ENCODE results near the gene ENDOV.

ENDOV gene

DNA sequence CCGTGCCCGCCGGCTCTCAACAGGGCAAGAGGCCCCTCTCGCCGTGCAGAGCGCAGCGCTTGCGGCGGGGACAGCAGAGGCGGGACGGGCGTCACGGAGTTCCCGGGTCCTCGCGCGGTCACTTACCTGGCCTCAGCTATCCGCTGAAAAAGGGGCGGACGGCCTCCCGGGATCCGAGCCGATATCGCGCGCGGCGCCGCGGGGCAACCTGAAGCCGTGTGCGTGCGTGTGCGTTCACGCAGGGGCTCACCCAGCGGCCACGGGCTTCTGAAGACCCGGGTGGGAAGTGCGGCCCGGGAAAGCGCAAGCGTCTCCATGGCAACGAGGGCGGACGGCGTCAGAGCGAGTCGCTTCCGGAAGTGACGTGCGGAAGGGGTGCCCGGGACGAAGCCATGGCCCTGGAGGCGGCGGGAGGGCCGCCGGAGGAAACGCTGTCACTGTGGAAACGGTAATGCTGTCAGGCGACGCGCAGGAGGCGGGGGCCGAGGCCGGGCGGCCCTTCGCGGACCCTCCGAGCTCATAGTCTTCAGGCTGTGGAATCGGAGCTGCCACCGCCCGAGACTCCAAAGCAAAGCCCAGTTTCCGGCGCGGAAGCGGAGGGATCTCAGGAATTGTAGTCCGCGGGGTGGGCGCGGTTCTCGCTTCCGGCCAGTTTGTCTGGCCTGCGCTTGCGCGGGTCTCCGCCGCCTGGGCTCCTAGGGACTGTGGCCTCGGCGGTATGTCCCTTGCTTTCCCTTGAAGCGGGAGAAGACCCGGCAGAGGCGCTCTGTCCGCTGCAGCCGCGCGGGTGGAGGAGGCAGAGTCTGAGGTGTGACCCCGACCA, at the start of gene ENDOV:
TSS of gene ENDOV (plus strand) at position 365 of the 823 bp plus-strand sequence. CDS start at position 393, 28 bp downstream.
- DNase-seq: peak; percentile 95 to 96

DNA sequence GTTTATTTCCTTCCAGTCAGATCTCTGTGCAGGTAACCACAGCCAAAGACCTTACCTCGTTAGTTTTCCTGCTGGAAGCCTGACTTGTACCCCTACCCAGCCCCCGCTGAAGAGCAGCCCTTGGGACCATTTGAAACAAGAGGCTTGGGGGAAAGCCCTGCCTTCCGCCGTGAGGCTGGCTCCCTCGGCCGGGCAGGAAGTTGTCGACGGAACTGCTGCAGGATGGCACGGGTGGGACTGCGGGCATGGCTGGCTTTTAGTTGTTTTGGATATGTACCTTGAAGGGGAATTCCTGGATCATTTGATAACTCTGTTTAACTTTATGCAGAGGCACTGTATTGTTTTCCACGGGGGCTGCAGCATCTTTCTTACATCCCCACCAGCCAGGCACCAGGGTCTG, 49.0 kb upstream of the ENDOV start:
- no peak for DNase-seq

DNA sequence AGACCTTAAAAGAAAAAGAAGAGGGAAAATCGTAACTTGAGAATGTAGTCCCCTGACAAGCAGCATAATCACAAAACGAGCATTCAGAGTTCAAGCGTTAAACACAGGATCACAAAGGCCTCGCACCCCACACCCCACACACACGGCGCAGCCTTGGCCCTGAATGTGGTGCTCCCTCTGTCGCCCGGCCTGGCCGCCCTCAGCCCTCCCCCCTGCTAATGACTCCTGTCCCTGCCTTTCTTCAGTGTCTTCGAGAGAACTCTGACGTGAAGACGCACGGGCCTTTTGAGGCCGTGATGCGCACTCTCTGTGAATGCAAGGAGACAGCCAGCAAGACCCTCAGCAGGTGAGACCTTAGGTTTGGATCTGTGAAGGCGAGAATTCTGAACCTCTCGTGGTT, 47.5 kb upstream of the ENDOV start:
- no peak for DNase-seq

DNA sequence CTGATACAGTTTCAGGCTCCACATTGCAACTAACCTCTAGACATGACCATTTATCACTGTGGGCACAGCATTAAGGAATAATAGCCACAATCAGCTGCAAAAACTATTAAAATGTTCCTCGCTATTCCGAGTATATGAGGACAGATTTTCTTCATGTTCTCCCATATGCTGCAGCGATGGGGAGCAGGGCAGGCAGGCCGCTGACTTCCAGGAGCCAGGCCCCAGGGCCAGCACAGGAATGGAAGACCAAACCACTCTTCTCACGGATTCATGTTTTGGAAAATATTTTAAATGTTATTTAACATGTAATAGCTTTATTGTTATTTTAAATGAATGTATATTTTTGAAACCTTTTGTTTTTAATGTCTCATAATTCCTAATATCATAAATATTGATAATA, 43.8 kb upstream of the ENDOV start:
- DNase-seq: no peak

DNA sequence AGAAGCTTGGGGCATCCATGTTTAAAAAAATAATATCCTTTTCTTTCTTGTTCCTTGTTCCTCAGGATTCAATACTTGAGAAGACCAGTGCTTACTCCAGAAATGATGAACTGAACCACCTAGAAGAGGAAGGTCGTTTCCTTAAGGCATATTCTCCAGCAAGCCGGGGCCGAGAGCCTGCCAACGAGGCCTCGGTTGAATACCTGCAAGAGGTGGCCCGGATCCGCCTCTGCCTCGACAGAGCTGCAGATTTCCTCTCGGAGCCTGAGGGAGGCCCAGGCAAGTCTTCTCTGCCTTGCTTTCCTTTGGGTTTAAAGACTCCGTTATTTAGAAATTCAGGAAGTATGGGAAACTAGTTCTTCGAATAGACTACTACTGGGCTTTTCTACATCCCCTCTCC, 42.5 kb upstream of the ENDOV start:
- DNase-seq: no peak

DNA sequence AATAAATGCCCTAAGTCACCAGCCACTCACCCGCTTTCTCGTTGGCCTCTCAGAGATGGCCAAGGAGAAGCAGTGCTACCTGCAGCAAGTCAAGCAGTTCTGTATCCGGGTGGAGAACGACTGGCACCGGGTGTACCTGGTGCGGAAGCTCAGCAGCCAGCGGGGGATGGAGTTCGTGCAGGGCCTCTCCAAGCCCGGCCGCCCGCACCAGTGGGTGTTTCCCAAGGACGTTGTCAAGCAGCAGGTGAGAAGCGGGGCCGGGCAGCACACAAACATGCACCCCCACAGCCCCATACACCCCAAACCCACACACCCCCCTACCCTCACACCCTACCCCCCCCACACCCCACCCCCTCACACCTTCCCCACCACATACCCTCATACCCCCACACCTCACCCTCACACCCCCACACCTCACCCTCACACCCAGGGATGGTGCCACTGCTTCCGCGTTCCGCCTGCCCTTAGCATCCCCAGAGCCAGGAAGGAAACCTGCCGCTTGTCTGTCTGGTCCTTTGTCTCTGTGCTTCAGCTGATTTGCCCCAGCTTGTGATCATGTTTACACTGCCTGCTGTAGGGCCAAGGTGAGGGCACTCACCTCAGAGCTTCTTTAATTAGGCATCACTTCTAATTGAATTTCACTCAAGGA, 41.9 kb upstream of the ENDOV start:
- DNase-seq: no peak

DNA sequence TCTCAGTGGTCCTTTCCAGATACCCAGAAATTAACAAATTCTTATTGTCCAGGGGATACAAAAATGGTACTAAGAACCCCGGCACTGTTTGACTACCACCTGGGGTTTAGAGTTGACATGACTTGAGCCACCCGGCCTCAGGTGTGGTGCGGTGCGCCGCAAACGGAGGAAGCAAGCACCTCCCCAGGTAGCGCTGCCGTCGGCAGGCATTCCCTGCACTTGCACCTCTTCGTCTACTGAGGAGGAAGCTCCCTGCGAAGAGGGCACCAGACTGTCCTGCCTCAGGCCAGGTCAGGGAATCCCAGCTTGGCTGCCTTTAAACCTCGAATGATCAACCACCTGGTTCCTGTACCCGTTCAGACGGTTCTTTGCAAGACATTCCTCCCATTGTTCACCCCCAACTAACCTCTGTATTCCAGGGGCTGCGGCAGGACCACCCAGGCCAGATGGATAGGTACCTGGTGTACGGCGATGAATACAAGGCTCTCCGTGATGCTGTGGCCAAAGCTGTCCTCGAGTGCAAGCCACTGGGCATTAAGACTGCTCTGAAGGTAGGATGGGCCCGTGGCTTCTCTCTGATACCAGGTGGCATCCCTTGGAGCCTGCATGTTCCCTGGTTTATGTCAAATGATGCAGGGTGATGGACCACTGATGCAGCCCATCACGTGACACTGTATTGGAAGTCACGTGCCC, 40.8 kb upstream of the ENDOV start:
- no peak for DNase-seq

DNA sequence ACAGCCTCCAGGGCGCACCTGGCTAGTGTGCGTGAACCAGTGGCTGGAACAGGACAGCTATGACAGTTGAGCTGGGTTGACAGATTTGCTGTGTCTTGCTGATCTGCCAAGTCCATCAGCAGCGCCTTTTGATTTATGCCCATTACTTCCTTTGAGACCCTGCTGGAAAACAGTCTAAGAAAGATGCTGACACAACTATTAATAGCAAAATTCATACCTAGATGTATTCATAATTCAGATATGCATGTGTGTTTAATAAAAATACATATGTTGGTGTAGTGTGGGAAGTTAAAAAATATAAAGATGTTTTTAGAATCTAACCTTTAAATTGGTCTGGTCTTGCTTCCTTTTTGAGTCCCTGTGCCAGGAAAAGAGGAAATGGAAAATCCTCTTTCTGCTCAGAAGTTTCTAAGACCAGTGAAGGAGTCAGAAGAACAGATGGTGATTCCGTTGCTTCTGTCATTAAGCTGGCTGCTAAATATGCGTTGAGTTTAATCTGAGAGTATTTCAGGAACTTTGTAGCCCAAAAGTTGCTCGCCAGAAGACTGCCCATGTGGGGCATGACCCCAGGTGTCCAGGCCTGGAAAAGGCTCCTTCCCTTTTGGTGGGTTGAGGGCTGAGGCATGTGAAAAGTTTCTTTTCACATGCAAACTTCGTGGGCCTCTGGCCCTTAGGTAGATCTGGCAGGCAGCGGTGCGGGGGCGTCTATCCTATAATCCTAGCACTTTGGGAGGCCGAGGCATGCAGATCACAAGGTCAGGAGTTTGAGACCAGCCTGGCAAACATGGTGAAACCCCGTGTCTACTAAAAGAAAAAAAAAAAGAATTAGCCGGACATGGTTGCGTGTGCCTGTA, 40.0 kb upstream of the ENDOV start:
- no peak for DNase-seq

DNA sequence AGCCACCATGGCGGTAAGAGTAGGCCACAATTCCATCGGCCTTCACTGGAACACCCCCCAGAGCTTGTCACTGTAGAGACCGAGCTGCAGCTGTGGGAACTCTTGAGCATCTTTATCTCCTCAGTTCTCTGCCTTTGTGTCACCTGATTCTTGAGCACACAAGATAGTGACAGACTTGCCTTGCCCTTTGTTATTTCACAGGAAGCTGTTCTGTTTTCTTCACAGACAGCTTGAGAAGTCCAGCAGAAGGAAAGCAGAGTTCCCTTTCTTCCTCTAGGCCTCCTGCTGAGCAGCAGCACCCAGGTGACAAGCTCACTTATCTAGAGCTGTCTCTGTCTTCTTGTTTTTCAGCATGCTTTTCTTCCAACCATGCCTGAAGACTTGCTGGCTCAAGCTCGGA, 38.4 kb upstream of the ENDOV start:
- no peak for DNase-seq

DNA sequence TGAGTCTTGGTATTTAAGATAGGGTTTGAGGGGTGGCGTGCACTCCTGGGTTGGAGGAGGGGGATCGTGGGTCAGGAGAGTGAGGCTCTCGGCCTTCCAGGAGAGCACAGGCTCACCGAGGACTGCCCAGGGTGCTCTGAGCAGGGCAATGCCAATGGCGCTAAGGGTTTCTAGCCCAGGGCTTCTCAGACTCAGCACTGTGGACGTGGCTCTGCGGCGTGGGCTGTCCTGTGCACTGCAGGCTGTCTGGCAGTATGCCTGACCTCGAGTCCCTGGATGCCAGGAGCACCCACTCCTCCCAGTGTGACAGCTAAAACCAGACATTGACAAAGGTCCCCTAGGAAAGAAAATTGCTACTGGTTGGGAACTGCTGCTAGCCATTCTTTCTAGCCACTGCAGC, 37.2 kb upstream of the ENDOV start:
- DNase-seq: no peak

DNA sequence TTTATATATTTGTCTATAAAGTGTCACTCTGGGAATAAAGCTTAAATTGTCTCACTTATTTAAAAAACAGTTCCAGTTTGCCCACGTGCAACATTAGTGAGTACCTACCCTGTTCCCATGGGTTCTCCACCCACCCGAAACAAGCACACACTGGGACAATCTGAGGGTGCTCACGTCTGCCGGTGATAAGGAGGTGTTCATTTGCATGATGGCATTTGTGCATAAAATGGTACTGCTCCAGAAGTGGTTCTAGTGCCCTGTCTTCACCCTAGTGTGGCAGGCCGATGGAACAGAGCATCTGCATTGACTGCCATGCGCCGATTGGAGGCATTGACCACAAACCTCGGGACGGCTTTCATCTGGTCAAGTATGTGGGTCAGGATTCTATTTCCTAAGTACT, 35.6 kb upstream of the ENDOV start:
- no peak for DNase-seq

DNA sequence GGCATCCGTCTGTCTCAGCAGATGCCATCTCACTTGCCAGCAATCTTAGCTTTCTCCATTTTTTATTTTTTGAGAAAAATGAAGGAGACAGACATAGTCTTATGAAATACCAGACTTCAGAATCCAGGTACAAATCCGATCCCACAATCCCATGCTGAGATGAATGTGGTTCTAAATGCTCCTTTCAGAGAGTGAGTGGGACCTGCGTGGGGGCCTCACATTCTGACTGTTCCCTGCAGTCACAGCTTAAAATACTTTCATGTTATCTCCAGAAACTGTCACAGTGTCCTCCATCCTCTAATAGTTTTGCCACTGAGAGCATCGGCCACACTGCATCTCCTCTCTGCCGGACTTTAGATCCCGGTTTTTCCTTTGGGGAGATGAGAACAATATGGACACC, 34.9 kb upstream of the ENDOV start:
- no peak for DNase-seq

DNA sequence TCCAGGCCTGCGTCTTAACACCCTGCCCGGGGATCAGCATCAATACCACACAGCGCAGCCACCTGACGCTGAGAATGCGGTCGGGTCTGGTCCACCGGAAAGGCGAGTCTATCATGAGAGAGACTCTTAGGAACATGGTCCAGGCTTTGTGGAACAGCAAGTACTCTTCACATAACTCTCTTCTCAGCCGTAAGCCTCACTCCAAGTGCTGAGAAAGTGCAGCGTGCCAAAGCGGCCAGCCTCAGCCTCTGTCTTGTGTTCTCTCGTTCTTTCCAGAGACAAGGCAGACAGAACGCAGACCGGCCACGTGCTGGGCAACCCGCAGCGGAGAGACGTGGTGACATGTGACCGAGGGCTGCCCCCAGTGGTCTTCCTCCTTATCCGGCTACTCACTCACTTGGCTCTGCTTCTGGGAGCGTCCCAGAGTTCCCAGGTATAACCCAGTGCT, 34.4 kb upstream of the ENDOV start:
- DNase-seq: no peak

DNA sequence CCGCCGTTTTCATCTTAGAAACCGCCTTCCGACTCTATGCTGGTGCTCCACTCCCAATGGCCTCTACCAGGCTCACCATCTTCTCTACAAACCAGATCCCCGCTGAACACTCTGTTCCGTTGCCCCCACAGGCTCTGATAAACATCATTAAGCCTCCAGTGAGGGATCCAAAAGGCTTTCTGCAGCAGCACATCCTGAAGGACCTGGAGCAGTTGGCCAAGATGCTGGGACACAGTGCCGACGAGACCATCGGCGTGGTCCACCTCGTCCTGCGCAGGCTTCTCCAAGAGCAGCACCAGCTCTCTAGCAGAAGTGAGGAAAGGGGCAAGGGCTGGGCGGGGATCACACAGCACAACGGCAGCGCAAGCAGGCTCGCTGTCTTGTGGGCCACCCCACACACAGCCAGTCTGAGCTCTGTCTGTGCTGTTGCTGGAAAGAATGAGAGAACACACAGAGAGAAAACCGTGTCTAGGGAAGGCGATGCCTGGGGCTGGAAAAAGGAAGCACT, 33.5 kb upstream of the ENDOV start:
- DNase-seq: no peak

DNA sequence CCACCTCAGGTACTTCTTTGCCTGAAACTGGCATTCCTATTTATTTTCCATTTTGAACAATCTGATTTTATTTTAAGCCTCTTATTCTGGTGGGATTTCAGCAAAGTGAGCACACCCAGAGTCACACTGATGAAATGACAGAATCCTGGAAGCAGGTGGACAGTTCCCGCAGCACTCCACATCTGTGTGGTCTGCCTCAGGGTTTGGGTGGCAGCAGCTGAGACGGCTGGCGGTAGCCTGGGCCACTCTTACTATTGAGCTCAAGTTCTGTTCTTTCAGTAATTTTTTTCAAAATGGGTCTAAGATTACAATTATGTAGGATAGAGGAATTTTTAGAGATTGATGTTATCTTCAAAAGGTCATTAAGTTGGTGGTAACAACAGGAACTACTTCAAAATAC, 32.5 kb upstream of the ENDOV start:
- DNase-seq: no peak

DNA sequence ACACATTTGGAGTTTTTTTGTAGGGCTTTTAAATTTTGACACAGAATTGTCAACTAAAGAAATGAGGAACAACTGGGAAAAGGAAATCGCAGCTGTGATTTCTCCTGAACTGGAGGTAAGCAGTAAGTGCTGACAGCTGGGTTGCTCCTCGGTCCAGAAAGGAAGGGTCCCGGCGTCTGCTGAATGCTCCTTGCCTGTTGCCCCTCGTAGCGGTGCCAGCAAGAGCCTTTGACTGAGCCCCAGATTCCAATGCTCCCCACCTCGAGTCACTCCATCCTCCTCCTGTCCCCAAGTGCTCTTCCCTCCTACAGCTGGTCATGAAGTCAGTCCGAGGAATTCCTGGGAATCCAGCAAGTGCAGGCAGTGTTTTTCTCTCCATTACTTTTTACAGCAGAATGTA, 32.0 kb upstream of the ENDOV start:
- DNase-seq: no peak

DNA sequence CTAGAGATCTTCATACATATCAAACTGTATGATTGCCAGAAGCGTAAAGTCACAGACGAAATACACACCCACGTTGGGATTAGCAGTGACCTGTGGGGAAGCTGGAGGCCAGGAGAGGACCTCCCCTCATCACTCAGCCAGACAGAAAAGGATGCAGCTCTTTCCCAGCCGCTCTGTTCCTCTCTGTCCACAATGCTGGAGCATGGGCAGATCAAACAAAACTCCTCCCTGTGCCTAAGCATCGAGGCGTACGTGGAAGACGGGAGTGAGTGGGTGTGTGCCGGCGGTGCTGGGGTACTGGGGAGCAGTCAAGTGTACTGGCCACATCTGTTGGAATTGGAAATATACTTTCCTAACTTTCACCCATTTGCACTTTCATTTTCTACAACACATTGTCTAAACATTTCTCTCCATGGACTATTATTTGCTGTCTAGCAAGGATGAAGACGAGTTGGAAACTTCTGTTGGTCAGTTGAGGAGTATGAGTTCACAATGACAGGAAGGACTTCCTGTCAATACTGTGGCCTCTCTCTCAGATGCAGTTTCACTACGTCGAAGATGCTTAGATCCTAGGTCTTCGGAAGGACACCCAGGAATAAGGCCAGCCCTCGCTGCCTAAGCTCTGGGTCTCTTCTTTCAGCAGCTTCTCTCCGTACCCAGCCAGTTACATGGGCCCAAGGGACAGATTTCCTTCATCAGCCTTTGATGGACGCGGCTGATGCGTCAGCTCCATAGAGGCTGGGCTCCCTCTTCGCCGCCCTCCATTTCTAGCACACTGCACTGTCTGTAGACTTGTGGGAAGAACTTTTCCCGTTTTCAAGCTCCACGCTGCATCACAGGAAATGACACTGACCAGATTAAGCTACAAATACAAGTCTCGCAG, 30.6 kb upstream of the ENDOV start:
- no peak for DNase-seq

DNA sequence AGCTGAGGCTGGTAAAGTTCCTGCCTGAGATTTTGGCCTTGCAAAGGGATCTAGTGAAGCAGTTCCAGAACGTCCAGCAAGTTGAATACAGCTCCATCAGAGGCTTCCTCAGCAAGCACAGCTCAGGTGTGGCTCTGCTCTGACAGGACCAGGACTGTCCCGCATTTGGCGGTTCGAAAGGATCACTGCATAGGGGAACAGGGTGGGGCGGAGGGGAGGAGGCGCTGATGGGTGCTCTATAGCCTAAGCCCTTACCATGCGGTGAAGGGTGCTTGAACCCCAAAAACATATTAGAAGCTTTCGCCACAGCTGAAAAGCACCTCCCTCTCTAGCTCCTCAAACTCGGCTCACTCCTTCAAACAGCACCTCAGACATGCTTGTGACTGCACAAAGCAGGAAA, 29.9 kb upstream of the ENDOV start:
- no peak for DNase-seq

DNA sequence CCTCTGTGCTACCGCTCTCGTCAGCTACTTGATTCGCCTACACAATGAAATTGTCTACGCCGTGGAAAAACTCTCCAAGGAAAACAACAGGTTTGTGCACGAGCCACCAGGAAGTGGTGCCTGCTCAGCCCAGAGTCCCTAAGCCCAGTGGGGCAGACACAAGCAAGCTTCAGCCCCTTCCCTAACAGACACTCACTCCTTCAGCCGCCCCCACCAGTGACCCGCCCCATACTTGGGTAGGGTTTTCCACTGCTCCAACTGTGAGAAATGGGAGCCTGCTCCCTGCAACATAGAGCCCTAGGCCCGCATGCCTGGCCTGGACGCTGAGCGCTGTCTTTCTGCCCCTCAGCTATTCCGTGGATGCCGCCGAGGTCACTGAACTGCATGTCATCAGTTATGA, 28.6 kb upstream of the ENDOV start:
- no peak for DNase-seq

DNA sequence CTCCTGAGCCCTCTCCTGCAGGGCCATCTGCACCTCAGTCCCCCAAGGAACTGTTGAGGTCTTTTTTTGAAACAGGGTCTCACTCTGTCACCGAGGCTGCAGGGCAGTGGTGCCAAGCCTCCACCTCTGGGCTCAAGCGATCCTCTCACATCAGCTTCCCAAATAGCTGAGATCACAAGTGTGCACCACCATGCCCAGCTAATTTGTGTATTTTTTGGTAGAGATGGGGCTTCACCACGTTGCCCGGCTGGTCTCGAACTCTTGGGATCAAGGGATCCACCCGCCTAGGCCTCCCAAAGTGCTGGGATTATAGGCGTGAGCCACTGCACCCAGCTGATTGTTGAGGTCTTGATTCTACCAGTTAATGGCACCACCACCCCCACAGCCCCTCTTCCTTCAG, 27.9 kb upstream of the ENDOV start:
- DNase-seq: no peak

DNA sequence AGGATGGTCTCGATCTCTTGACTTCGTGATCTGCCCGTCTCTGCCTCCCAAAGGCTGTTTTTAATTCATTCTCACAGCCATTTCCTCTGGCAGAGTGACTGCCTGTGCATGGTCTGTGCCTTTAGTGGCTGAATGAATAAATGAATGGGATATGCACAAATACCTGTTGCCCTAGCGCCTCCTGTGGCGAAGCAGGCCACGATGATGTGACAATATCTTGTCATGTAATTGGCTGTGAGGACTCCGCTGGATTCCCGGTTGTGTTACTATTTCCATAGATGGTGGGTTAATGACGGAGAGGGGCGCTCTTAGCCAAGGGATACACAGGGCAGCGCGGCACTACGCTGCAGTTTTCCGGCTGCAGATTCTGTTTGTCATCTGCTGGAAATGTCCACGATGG, 26.8 kb upstream of the ENDOV start:
- DNase-seq: no peak

DNA sequence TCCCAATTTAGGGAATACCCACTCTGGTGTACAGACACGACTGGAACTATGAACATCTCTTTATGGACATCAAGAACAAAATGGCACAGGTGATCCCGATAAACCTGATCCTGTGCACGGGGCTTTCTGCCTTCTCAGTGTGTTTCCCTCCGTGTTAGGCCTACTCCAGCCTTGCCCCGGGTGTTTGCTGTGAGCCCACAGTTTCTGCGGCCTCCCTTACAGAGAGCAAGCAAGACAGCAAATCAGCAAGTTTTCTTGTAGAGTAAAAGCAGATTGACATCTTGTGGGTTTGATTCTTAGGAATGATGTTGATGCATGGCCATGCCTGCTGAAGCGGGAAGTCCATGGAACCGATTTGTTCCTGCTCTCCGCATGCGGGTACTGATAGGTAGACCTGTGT, 26.4 kb upstream of the ENDOV start:
- no peak for DNase-seq

Data from AML-193 (cell line).